ENCODE data around the gene ABL1. TPM values are rescaled to one million over a fixed set of nuclear protein-coding genes. Genes with fewer than 3 reads are reported as not detected.
"Not testable (repeated sequence)": the region's sequence is repeated elsewhere in the genome, so short reads cannot be mapped to it uniquely, and the experiment has no call there.

ABL1 gene
- total RNA-seq, 1 donor from 2014 or later = 72.6 TPM

DNA sequence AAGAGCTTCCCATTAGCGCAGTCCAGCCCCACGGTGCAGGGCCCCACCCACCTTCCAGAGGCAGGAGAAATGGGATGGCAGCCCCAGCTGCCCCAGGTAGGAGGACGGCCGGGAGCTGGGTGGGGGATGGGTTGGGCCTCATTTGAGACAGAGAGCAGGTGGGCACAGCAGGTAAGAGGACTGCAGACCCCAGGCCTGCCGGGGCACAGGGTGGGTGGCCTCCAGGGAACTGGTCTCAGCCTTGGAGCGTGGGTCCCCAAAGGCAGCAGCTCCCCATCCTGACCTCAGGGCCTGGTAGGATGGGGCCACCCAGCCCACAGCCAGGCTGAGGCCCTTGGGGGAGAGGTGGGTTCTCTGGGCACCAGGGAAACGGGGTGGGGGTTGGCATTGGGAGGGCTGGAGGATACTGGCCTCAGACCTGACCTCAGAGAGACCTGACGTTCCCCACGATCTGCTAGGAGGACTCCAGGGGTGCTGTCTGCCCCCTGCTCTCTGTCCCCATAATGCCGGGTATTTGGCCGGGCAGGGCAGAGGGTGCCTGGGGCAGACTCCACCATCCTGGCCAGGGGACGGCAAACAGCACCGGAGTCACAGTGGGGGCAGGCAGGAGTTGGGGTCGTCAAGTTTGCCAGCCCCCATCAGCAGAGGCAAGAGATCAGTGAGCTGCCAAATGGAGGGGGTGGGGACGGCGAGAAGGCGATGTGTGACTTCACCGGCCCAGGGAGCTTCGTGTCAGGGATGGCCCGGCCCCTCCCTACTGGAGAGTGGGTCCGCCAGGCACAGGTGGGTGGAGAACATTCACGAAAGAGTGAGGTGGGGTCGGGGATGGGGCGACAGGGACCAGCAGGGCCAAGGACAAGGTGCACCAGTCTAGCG is 68.4 kb downstream of the ABL1 start:
- no peak for DNase-seq (ENCODE audit: low spot score)

GRCh38 chr9:130904070-130905044 is 69.3 kb downstream of the ABL1 start:
- no peak for DNase-seq (ENCODE audit: low spot score)

GRCh38 chr9:130905125-130905901 is 70.3 kb downstream of the ABL1 start:
- no peak for DNase-seq (ENCODE audit: low spot score)

DNA sequence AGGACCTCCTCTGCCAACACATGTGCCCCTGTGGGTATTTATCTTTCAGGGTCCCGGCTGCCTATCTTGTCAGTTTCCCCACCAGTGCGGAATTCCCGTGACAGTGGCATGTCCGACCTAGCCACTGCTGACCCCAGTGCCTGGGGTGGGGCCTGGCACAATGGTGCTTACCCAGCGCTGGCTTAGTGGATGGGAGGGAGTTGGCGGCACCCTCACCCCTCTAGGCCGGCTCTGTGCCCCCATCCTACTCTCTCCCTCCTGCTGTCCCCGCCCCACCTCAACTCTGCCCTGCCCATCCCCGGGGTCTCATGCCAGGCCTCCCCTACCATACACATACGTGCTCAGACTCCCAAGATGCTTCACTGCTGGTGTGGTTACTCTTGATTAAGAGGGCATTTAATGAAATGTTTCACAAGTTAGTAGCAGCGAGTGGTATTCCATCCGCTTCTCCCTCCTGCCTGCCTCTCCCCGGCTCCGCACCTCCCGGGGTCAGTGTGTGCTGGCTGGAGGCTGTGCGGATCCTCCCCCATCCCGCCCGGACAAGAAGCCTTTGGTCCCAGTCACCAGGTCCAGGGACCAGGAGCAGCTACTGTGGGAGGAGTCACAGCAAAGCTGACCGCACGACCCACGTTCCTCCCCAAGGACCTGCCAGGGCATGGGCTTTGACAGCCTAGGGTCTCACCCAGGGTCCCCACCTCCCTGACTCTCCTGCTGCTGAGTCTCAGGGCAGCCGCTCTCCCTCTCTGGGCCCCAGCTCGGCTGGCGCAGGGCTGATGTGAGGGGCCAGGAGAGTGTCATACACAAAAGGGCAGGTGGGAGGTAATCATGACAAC is 71.1 kb downstream of the ABL1 start:
- no peak for DNase-seq (ENCODE audit: low spot score)

GRCh38 chr9:130906735-130907416 is 71.8 kb downstream of the ABL1 start:
- DNase-seq (ENCODE audit: low spot score) = no peak

- DNase-seq (ENCODE audit: low spot score) = no peak
These were observed 73.3 kb downstream of the ABL1 start for GRCh38 chr9:130908146-130908877.

DNA sequence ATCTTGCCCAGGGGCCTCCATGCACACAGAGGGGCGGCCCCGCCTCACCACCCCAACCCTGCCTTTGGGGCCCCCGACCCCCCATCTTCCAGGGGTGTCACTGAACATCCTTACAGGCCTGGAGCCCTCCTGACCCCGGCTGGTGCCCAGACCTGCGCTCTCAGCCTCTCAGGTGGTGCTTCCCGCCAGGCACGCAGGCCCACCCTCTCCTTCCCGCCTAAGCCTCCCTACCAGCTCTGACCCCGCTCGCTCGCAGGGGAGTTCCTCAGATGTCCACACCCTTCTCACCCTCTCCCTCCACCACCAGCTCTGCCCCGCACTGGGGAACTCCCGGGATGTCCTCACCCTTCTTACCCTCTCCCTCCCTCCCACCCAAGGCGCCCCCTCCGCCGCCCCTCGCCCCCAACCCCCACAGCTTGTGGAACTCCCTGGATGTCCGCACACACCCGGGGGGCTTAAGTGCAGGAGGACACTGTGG is 73.9 kb downstream of the ABL1 start:
- no peak for DNase-seq (ENCODE audit: low spot score)

GRCh38 chr9:130910041-130910440 is 75.0 kb downstream of the ABL1 start:
- DNase-seq (ENCODE audit: low spot score) = not testable (repeated sequence)

- DNase-seq (ENCODE audit: low spot score) = not testable (repeated sequence)
These were observed 75.6 kb downstream of the ABL1 start for GRCh38 chr9:130910670-130911069.

DNA sequence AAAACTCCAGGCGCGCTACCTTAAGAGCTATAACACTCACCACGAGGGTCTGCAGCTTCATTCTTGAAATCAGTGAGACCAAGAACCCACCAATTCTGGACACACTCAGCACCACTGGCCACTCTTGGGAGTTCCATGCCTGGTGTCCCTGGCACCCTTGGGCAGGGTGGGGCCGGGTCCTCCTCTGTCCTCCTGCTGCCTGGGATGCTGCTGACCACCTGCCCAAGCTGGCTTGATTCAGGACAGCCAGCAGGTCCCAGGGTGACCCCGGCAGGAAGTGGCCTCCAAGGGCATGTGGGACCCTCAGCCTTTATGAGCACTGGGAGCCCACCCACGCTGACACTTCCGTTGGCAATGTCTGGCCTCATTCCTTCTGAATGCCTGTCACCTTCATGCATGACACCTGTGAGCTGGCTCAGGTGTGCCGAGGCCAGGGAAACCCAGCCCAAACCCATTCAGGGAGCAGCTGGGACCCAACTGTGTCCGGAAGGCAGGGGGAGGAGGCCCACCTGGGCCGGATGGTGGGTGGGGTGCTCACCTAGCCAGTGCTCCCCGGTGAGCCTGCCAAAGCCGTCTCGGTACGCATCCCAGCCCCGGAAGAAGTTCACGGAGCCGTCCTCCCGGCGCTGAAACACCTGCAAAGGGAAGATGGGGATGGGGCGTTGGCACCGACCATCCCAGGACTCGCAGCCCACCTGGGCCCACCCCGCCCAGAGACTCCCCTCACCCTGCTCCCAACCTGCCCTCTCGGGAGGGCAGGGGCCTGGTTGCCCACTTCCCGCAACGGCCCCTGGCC is 76.4 kb downstream of the ABL1 start:
- no peak for DNase-seq (ENCODE audit: low spot score)

- no peak for DNase-seq (ENCODE audit: low spot score)
These were observed 78.0 kb downstream of the ABL1 start for GRCh38 chr9:130912932-130913598.

DNA sequence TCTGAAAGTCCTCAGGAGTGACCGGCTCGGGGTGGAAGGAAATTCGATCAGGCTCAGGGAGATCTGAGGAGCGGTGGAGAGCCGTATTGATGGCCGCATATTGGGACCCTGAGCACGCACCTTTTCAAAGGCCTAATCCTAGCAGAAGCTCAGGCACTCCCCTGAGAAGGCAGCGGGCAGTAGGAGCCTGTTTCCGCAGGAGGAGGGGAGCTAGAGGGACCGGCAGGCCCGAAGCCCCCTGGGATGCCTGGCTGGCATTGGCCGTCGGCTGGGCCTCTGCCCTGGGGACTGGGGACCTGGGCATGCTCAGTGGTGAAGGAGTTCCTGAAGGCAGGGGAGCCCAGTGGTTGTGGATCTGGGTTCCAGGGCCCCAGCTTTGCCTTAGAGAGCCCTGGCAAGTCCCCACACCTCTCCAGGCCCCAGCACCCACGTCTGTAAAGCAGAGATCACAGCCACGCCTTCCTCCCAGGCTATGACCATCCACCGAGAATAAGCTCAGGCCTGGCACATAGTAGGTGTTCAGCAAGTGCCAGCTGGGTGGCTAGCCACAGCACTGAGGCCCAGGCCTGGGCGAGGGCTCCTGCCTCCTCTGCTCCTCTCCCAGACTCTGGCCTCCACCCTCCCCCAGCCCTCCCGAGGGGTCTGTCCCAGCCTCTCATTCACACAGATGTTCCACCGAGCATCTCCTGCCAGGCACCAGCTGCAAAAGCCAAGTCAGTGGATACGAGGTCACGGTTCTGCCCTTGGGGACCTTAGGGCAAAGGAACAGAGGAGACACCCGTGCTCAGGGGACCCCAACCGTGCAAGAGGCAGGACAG is 78.8 kb downstream of the ABL1 start:
- DNase-seq (ENCODE audit: low spot score) = no peak

- no peak for DNase-seq (ENCODE audit: low spot score)
These were observed 79.5 kb downstream of the ABL1 start for GRCh38 chr9:130914417-130915095.

DNA sequence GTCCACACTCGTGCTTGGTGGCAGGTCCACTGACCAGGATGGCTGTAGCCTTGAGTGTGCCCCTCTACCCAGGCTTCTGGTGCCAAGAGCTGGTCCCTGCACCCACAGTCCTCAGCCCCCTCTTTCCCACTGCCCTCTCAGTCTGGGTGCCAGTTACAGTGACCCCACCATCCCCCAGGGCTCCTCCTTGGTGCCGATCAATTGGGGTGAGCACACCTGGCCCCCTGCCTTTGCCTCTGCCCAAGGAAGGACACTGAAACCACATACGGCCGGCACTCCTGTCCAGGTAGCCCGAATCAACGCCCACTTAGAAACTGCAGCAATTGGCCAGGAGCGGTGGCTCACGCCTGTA is 80.0 kb downstream of the ABL1 start:
- DNase-seq (ENCODE audit: low spot score) = no peak

- no peak for DNase-seq (ENCODE audit: low spot score)
These were observed 82.3 kb downstream of the ABL1 start for GRCh38 chr9:130917168-130917960.
